ENCODE data around the gene COMMD10. TPM values are rescaled to one million over a fixed set of nuclear protein-coding genes. Genes with fewer than 3 reads are reported as not detected.

COMMD10 gene
- total RNA-seq, 2 experiments from 2014 or later, result 26.0 to 27.6 TPM

DNA sequence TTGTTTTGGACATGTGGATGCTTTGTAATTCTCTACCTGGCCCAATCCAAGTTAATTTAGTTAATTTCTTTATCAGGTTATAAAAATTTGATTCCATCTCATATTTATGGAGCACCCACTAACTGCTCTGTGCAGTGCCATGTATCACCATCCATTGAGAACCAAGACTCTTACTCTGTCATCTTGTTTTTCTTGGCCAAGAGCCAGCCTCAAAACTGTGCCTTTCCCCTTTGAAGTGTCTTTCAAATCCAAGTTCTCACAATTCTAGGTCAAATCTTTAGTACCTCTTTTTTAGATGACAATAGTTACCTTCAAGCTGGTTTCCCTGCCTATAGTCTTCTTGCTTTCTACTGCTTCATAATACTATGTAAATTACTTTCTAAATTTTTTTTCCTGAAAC, 3.2 kb downstream of the COMMD10 start:
- intact Hi-C loops (cut with DNase I, micrococcal nuclease), result loop anchor here (5.0 kb wide), 3 partner anchors 251 to 541 kb away; partner anchors contain the start of gene TMED7 (in 2 of the 2)
- TF ChIP-seq, protein P1, sequence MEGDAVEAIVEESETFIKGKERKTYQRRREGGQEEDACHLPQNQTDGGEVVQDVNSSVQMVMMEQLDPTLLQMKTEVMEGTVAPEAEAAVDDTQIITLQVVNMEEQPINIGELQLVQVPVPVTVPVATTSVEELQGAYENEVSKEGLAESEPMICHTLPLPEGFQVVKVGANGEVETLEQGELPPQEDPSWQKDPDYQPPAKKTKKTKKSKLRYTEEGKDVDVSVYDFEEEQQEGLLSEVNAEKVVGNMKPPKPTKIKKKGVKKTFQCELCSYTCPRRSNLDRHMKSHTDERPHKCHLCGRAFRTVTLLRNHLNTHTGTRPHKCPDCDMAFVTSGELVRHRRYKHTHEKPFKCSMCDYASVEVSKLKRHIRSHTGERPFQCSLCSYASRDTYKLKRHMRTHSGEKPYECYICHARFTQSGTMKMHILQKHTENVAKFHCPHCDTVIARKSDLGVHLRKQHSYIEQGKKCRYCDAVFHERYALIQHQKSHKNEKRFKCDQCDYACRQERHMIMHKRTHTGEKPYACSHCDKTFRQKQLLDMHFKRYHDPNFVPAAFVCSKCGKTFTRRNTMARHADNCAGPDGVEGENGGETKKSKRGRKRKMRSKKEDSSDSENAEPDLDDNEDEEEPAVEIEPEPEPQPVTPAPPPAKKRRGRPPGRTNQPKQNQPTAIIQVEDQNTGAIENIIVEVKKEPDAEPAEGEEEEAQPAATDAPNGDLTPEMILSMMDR (IDR thresholded peaks at IDR 0.05), result no peak
- no peaks in the 10 kb centered on the region for H3K27me3 Mint-ChIP-seq

DNA sequence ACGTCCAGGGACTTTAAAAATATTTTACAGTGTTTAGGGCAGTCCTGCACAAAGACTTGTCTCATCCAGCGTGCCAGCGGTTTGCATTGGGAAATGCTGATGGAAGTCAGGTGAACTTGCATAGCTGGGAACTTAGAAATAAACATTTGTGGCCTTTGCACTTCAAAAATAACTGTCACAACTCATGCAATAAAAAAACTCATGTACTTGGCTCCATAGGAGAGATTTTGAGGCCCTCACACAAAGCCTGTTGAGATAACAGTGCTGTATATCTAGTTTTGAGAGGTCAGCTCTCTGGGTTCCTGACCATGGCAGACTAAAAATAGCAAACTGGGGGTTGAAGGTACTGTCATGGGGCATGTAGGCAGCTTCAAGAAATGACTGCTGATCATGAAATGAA, 5.5 kb downstream of the COMMD10 start:
- intact Hi-C loops (cut with DNase I, micrococcal nuclease), result no loop called here
- TF ChIP-seq, protein P1 (IDR thresholded peaks at IDR 0.05), result no peak
- ChIA-PET POLR2A (no interaction called here), CTCF (interaction anchor here (1.0 kb wide), 1 partner anchor 9 kb away, joined by 3 read pairs; no protein-coding TSS in a partner anchor)
- ATAC-seq (ENCODE audit: poor library complexity) (no peak), DNase-seq (no peak)
- Histone ChIP-seq H3K4me1 (ENCODE audit: insufficient read depth, low read length) (peaks cover 7% of the 10 kb centered on the region), H3K36me3 (ENCODE audit: insufficient read depth, low read length) (peaks cover 53% of the 10 kb centered on the region), H3K27me3 (ENCODE audit: control insufficient read depth in 1 of 2, insufficient read depth in 2 of 2, low read length in 2 of 2) (no peaks in the 10 kb centered on the region), H3K9me3 (ENCODE audit: control insufficient read depth in 1 of 2, insufficient read depth in 1 of 2, low read length in 2 of 2) (no peaks in the 10 kb centered on the region), H3K27ac (ENCODE audit: low read depth in 1 of 2, low read length in 2 of 2) (no peak overlapping the region), H3K4me3 (ENCODE audit: low read length) (no peak overlapping the region)
- Mint-ChIP-seq H3K27ac (no peak overlapping the region), H3K36me3 (ENCODE audit: low read depth) (peaks cover 85% of the 10 kb centered on the region), H3K27me3 (no peaks in the 10 kb centered on the region), H3K4me3 (no peak overlapping the region), H3K4me1 (ENCODE audit: low read depth) (peaks cover 41% of the 10 kb centered on the region), H3K9me3 (no peaks in the 10 kb centered on the region)

More for the DNA sequence above, 3.2 kb downstream of the COMMD10 start:
- DNase-seq, result no peak
- Histone ChIP-seq H3K27ac (ENCODE audit: low read depth in 1 of 2, low read length in 2 of 2) (no peak overlapping the region), H3K36me3 (ENCODE audit: insufficient read depth, low read length) (peaks cover 31% of the 10 kb centered on the region), H3K4me1 (ENCODE audit: insufficient read depth, low read length) (peaks cover 16% of the 10 kb centered on the region), H3K9me3 (ENCODE audit: control insufficient read depth in 1 of 2, insufficient read depth in 1 of 2, low read length in 2 of 2) (no peaks in the 10 kb centered on the region), H3K4me3 (ENCODE audit: low read length) (no peak overlapping the region), H3K27me3 (ENCODE audit: control insufficient read depth in 1 of 2, insufficient read depth in 2 of 2, low read length in 2 of 2) (no peaks in the 10 kb centered on the region)
- peaks cover 57% of the 10 kb centered on the region for H3K4me1 Mint-ChIP-seq (ENCODE audit: low read depth)
- POLR2A ChIA-PET, result no interaction called here
- no peaks in the 10 kb centered on the region for H3K9me3 Mint-ChIP-seq
- H3K4me3 Mint-ChIP-seq, result peak overlapping the region; percentile 62
- no peak overlapping the region for H3K27ac Mint-ChIP-seq
- ATAC-seq (ENCODE audit: poor library complexity), result no peak
- CTCF ChIA-PET, result no interaction called here
- peaks cover 83% of the 10 kb centered on the region for H3K36me3 Mint-ChIP-seq (ENCODE audit: low read depth)

DNA sequence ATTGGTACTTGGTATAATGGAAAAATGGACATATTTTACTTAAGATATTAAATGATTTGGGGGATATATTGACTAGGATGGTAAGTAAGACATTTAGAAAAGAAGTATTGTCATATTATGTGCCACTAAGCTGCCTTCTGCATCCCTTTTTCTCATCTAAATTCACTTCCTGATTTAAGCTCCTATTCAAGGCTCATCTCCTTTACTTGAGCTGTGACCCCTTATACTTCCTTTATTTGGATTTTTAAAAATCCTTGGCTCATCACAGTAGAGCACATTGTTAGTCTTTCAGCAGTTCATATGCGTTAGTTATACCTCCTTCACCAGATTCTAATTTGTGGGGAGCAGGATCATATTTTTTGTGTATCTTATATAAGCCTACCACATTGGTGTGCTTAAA, 6.6 kb downstream of the COMMD10 start:
- peaks cover 58% of the 10 kb centered on the region for H3K36me3 ChIP-seq (ENCODE audit: insufficient read depth, low read length)
- no peak for DNase-seq
- CTCF ChIA-PET, result no interaction called here

More for the DNA sequence above, 6.6 kb downstream of the COMMD10 start:
- TF ChIP-seq, protein P1 (IDR thresholded peaks at IDR 0.05), result no peak
- POLR2A ChIA-PET, result no interaction called here
- no peak overlapping the region for H3K4me3 ChIP-seq (ENCODE audit: low read length)
- Mint-ChIP-seq H3K4me3 (no peak overlapping the region), H3K9me3 (no peaks in the 10 kb centered on the region), H3K4me1 (ENCODE audit: low read depth) (peaks cover 30% of the 10 kb centered on the region), H3K27ac (no peak overlapping the region), H3K27me3 (no peaks in the 10 kb centered on the region), H3K36me3 (ENCODE audit: low read depth) (peaks cover 92% of the 10 kb centered on the region)
- H3K4me1 ChIP-seq (ENCODE audit: insufficient read depth, low read length), result no peaks in the 10 kb centered on the region
- no peaks in the 10 kb centered on the region for H3K27me3 ChIP-seq (ENCODE audit: control insufficient read depth in 1 of 2, insufficient read depth in 2 of 2, low read length in 2 of 2)
- ATAC-seq (ENCODE audit: poor library complexity), result no peak
- H3K9me3 ChIP-seq (ENCODE audit: control insufficient read depth in 1 of 2, insufficient read depth in 1 of 2, low read length in 2 of 2), result no peaks in the 10 kb centered on the region
- intact Hi-C loops (cut with DNase I, micrococcal nuclease), result no loop called here
- H3K27ac ChIP-seq (ENCODE audit: low read depth in 1 of 2, low read length in 2 of 2), result no peak overlapping the region

All from CD4-positive, alpha-beta T cell (primary cell).